ENCODE measurements around the gene KASH5.

The KASH5 gene

DNA sequence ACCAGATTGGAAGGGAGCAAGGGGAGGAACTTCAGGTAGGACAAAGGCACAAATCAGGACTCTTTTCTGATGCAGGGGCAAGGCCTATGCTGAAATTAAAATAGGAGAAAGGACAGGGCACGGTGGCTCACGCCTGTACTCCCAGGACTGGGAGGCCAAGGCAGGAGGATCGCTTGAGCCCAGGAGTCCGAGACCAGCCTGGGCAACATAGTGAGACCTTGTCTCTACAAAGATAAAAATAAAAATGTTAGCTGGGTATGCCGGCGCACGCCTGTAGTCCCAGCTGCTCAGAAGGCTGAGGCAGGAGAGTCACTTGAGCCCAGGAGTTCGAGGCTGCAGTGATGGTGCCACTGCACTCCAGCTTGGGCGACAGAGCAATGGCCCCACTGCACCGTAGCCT, 47.6 kb downstream of the KASH5 start:
- TF ChIP-seq, protein P1, sequence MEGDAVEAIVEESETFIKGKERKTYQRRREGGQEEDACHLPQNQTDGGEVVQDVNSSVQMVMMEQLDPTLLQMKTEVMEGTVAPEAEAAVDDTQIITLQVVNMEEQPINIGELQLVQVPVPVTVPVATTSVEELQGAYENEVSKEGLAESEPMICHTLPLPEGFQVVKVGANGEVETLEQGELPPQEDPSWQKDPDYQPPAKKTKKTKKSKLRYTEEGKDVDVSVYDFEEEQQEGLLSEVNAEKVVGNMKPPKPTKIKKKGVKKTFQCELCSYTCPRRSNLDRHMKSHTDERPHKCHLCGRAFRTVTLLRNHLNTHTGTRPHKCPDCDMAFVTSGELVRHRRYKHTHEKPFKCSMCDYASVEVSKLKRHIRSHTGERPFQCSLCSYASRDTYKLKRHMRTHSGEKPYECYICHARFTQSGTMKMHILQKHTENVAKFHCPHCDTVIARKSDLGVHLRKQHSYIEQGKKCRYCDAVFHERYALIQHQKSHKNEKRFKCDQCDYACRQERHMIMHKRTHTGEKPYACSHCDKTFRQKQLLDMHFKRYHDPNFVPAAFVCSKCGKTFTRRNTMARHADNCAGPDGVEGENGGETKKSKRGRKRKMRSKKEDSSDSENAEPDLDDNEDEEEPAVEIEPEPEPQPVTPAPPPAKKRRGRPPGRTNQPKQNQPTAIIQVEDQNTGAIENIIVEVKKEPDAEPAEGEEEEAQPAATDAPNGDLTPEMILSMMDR (IDR thresholded peaks at IDR 0.05; ENCODE audit: borderline replicate concordance, control extremely low read depth, extremely low read depth, insufficient read depth, missing control alignments), result no peak
- in situ Hi-C loops (cut with MboI; ENCODE audit: low sequenced_read_pairs, unreplicated experiment), result loop anchor here (25.0 kb wide), 1 partner anchor 173 kb away; no protein-coding TSS in a partner anchor
- DNase-seq (ENCODE audit: low spot score), result no peak

DNA sequence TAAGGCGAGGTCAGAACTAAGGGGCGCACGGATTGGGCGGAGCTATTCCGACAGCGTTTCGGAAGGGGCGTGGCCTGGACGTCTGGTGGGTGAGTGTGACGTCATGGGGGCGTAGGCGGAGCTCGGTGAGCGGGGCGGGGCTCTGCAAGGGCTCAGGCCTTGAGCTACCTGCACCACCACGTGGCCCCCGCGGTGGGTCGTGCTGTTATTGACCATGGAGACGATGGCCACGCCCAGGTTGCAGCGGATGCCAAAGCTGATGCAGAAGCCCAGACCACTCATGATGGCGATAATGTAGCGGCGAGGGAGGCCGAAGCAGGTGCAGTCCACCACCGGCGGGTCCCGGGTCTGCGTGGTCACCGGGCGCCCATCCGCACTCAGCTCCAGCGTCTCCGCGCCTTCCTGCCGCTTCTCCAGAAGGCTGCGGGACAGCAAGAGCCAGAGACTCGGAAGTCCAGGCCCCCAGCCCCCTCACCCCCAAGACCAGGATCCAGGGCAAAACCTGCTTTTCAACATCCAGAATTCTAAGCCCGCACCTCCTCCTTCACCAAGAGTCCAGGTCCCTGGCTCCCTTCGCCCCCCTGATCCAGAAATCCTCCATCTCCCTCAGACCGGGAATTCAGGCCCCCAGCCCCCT, 48.5 kb downstream of the KASH5 start:
- DNase-seq (ENCODE audit: low spot score), result peak; percentile 68
- TF ChIP-seq, protein P1 (IDR thresholded peaks at IDR 0.05; ENCODE audit: borderline replicate concordance, control extremely low read depth, extremely low read depth, insufficient read depth, missing control alignments), result no peak
- in situ Hi-C loops (cut with MboI; ENCODE audit: low sequenced_read_pairs, unreplicated experiment), result loop anchor here (25.0 kb wide), 1 partner anchor 174 kb away; no protein-coding TSS in a partner anchor

DNA sequence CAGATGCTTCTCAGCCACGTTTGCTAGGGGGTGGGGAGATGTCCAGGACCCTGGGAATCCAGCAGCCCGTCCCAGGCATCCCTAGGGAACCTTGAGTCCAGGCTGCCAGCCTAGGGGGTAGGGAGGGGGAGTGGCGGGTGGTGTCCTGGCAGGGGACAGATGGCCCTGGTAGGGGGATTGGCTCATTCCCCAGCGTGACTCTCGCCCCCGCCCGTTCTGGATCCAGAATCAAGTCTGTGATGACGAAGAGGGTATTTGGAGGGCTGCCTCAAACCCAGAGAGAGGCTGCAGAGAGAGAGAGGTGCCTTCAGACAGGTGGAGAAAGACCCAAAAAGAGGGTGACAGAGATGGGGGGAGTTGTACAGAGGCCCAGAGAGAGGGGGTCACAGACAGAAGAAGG, 49.2 kb downstream of the KASH5 start:
- no peak for DNase-seq (ENCODE audit: low spot score)
- in situ Hi-C loops (cut with MboI; ENCODE audit: low sequenced_read_pairs, unreplicated experiment), result loop anchor here (25.0 kb wide), 1 partner anchor 175 kb away; no protein-coding TSS in a partner anchor
- TF ChIP-seq, protein P1 (IDR thresholded peaks at IDR 0.05; ENCODE audit: borderline replicate concordance, control extremely low read depth, extremely low read depth, insufficient read depth, missing control alignments), result no peak

DNA sequence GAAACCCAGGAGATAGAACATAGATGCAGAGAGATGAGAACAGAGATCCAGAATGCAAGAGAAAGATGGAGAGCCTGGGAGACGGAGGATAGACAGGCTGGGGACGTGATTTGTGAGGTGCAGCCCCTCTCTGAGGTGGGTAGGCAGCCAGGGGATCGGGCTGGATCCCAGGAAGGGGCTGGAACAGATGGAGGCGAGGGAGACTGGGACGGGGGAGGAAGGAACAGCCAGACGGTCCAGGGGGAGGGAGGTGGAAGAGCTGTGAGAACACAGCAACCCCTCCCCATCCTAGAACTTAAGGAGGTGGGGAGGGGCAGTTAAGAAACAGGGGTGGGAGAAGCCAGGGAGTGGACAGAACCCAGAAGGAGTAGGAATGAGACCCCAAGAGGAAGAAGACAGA, 50.2 kb downstream of the KASH5 start:
- in situ Hi-C loops (cut with MboI; ENCODE audit: low sequenced_read_pairs, unreplicated experiment), result loop anchor here (25.0 kb wide), 1 partner anchor 176 kb away; no protein-coding TSS in a partner anchor
- DNase-seq (ENCODE audit: low spot score), result no peak
- TF ChIP-seq, protein P1 (IDR thresholded peaks at IDR 0.05; ENCODE audit: borderline replicate concordance, control extremely low read depth, extremely low read depth, insufficient read depth, missing control alignments), result no peak

DNA sequence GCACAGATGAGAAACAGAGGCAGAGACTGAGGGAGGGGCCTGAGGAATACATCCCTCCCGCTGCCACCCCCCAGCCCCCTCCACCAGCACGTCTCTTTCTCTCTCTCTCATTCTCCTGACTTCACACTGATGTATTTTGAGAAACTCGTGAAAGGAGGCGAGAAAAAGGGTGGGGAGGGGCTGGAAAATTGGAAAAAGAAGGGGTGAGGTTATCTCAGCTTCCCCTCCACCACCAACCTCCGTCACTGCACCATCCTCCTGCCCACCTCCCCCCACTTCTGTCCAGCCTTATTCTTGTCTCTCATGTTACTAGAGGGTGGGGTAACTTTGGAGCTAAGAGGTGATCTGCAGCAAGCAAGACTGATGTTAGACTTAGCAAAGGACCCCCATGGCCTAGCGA, 51.8 kb downstream of the KASH5 start:
- in situ Hi-C loops (cut with MboI; ENCODE audit: low sequenced_read_pairs, unreplicated experiment), result loop anchor here (25.0 kb wide), 1 partner anchor 178 kb away; no protein-coding TSS in a partner anchor
- TF ChIP-seq, protein P1 (IDR thresholded peaks at IDR 0.05; ENCODE audit: borderline replicate concordance, control extremely low read depth, extremely low read depth, insufficient read depth, missing control alignments), result no peak
- no peak for DNase-seq (ENCODE audit: low spot score)

DNA sequence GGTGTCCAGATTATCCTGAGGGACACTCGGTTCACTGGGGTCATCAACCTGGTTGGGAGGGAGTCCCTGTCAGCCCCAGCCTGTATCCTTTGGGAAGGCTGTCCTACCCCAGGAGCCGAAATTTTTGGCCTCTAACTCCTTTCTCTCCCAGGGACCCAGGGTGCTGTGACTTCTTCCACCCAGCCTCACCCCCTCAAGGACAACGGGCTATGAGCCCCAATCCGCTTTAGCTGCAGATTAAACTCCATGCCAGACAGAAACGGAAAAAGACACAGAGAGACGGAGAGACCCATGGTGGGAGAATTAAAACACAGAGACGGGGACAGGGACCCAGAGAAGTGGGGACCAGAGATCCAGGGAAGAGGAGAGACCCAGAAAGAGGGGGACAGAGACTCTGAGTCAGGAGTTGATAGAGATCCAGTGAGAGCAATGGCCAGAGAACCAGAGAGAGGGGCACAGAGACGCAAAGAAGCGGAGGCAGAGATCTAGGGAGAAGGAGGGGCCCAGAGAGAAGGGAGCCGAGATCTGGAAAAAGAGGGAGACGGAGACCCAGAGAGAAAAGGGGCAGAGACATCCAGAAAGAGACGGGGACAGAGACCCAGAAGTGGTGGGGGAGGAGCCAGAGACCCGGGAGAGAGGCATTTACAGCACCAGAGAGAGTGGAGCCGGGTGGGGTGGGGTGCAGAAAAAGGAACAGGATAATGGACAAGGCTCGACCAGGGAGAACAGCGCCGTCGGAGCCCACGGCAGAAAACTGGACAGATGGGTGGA, 52.6 kb downstream of the KASH5 start:
- no peak for DNase-seq (ENCODE audit: low spot score)
- in situ Hi-C loops (cut with MboI; ENCODE audit: low sequenced_read_pairs, unreplicated experiment), result loop anchor here (25.0 kb wide), 1 partner anchor 178 kb away; no protein-coding TSS in a partner anchor
- TF ChIP-seq, protein P1 (IDR thresholded peaks at IDR 0.05; ENCODE audit: borderline replicate concordance, control extremely low read depth, extremely low read depth, insufficient read depth, missing control alignments), result no peak

Measured in GM13976 (cell line).